Osteoblast (primary cell): Measurements from ENCODE around the gene SLC25A4. TPM values are rescaled to one million over a fixed set of nuclear protein-coding genes. Genes with fewer than 3 reads are reported as not detected.

Experiments used
- DNase-seq: peaks from one replicate; pipeline ENCODE4 v3.0.0; 2011; ENCODE audit warnings: low spot score, mixed read lengths; ENCODE audit not compliant: insufficient read length; ENCODE audit errors: missing footprints
- H2AFZ ChIP-seq: 2 replicates; pipeline ENCODE4 v1.6.0; 2011; ENCODE audit warnings: mild to moderate bottlenecking, low read length
- H3K27ac ChIP-seq: 2 replicates; pipeline ENCODE4 v1.5.1; 2011; ENCODE audit warnings: mild to moderate bottlenecking, low read depth, low read length, moderate library complexity
- H3K27me3 ChIP-seq: 2 replicates; pipeline ENCODE4 v1.6.0; 2012; ENCODE audit warnings: mild to moderate bottlenecking, control low read depth, inconsistent platforms, low read length, moderate library complexity; ENCODE audit not compliant: insufficient read depth
- H3K36me3 ChIP-seq: 2 replicates; pipeline ENCODE4 v1.5.1; 2011; ENCODE audit warnings: mild to moderate bottlenecking, low read length, control low read depth, moderate library complexity; ENCODE audit not compliant: insufficient read depth
- H3K4me1 ChIP-seq: 2 replicates; pipeline ENCODE4 v1.5.1; 2011; ENCODE audit warnings: mild to moderate bottlenecking, low read length, control low read depth, moderate library complexity; ENCODE audit not compliant: insufficient read depth
- H3K4me2 ChIP-seq: 2 replicates; pipeline ENCODE4 v1.6.0; 2011; ENCODE audit warnings: mild to moderate bottlenecking, low read length; ENCODE audit not compliant: insufficient read depth
- H3K4me3 ChIP-seq: fragments of 200-600 bp; sonication (generic); 3 replicates; pipeline ENCODE4 v1.5.1; 2012; ENCODE audit warnings: mild to moderate bottlenecking, low read length, inconsistent platforms; ENCODE audit not compliant: insufficient read depth
- H3K79me2 ChIP-seq: 2 replicates; pipeline ENCODE4 v1.6.0; 2012; ENCODE audit warnings: mild to moderate bottlenecking, low read length, control low read depth, inconsistent platforms; ENCODE audit not compliant: insufficient read depth
- H3K9me3 ChIP-seq: 2 replicates; pipeline ENCODE4 v1.5.1; 2011; ENCODE audit warnings: low read depth, low read length, control low read depth
- H4K20me1 ChIP-seq: 2 replicates; pipeline ENCODE4 v1.6.0; 2012; ENCODE audit warnings: mild to moderate bottlenecking, low read length, control low read depth; ENCODE audit not compliant: insufficient read depth
- CTCF ChIP-seq: IDR thresholded peaks from 2 replicates; pipeline ENCODE4 v1.5.1; 2011; ENCODE audit warnings: mild to moderate bottlenecking, low read depth, low read length, moderate library complexity; ENCODE audit errors: extremely low read depth
- total RNA-seq: library from RNA; depleted of rRNA; stranded (reverse); fragments of >200 nt; gene quantifications from 2 replicates; pipeline ENCODE4 v1.2.3, GENCODE V29; 2012

SLC25A4 gene
- total RNA-seq, 1 donor = 14.1 TPM

- no peaks in the 10 kb centered on the region for H3K4me1 ChIP-seq
- no peak overlapping the region for H3K4me3 ChIP-seq
- no peak overlapping the region for H2AFZ ChIP-seq
- TF ChIP-seq CTCF = no peak
- no peaks in the 10 kb centered on the region for H3K36me3 ChIP-seq
- H3K27ac ChIP-seq = no peak overlapping the region
- H3K4me2 ChIP-seq = no peak overlapping the region
- H3K9me3 ChIP-seq = no peaks in the 10 kb centered on the region
- no peak for DNase-seq
- peaks cover 15% of the 10 kb centered on the region for H3K27me3 ChIP-seq
- H4K20me1 ChIP-seq = no peaks in the 10 kb centered on the region
- no peaks in the 10 kb centered on the region for H3K79me2 ChIP-seq
Measured at GRCh38 chr4:185099024-185099682, 43.9 kb upstream of the SLC25A4 start.

GRCh38 chr4:185099940-185100339, 43.1 kb upstream of the SLC25A4 start:
- no peaks in the 10 kb centered on the region for H4K20me1 ChIP-seq
- H3K4me1 ChIP-seq = no peaks in the 10 kb centered on the region
- no peak for TF ChIP-seq CTCF
- no peak for DNase-seq
- H3K4me2 ChIP-seq = no peak overlapping the region
- H3K4me3 ChIP-seq = no peak overlapping the region
- H3K27me3 ChIP-seq = peaks cover 18% of the 10 kb centered on the region
- H3K9me3 ChIP-seq = no peaks in the 10 kb centered on the region
- no peaks in the 10 kb centered on the region for H3K36me3 ChIP-seq
- no peak overlapping the region for H2AFZ ChIP-seq
- H3K27ac ChIP-seq = no peak overlapping the region
- no peaks in the 10 kb centered on the region for H3K79me2 ChIP-seq

GRCh38 chr4:185100423-185100822, 42.6 kb upstream of the SLC25A4 start:
- Histone ChIP-seq H3K4me1 (no peaks in the 10 kb centered on the region), H3K4me3 (no peak overlapping the region), H4K20me1 (no peaks in the 10 kb centered on the region), H3K36me3 (no peaks in the 10 kb centered on the region), H3K27ac (no peak overlapping the region), H2AFZ (no peak overlapping the region), H3K9me3 (no peaks in the 10 kb centered on the region), H3K27me3 (peaks cover 18% of the 10 kb centered on the region), H3K4me2 (no peak overlapping the region), H3K79me2 (no peaks in the 10 kb centered on the region)
- DNase-seq = no peak
- no peak for TF ChIP-seq CTCF

GRCh38 chr4:185101354-185101890, 41.6 kb upstream of the SLC25A4 start:
- DNase-seq = no peak
- H3K4me2 ChIP-seq = no peak overlapping the region
- no peaks in the 10 kb centered on the region for H3K36me3 ChIP-seq
- no peaks in the 10 kb centered on the region for H3K4me1 ChIP-seq
- no peak overlapping the region for H3K27ac ChIP-seq
- TF ChIP-seq CTCF = no peak
- peaks cover 18% of the 10 kb centered on the region for H3K27me3 ChIP-seq
- no peaks in the 10 kb centered on the region for H4K20me1 ChIP-seq
- no peaks in the 10 kb centered on the region for H3K9me3 ChIP-seq
- H3K4me3 ChIP-seq = no peak overlapping the region
- no peaks in the 10 kb centered on the region for H3K79me2 ChIP-seq
- no peak overlapping the region for H2AFZ ChIP-seq
